ENCODE results near the gene PEDS1.
A peak's percentile ranks its signal among the peaks of the same experiment; 100 is the strongest.

DNA sequence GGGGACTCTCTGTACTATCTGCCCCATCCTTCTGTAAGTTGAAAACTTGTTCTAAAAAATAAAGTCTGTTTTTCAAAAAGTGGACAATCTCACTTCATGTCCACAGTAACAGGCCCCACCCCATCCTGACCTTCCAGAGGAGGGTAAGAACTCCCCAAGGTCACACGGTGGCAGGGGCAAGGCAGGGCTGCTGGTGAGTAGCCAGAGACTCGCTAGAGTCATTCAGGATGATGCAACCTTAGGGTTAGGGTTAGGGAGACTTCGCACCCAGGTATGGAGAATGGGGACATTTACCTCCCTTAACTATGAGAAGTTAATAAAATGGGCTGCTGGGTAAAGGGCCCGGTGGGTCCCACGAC lies 15.4 kb downstream of the PEDS1 start:
- TF ChIP-seq GABPA (IDR thresholded peaks at IDR 0.05 in 1 of 2, conservative IDR thresholded peaks at IDR 0.05 in 1 of 2) (peak in 1 of 2 donors; percentile 4), TAF1 (conservative IDR thresholded peaks at IDR 0.05) (no peak), SP1 (IDR thresholded peaks at IDR 0.05) (peak; percentile 21)
- TF ChIP-seq, protein P1, sequence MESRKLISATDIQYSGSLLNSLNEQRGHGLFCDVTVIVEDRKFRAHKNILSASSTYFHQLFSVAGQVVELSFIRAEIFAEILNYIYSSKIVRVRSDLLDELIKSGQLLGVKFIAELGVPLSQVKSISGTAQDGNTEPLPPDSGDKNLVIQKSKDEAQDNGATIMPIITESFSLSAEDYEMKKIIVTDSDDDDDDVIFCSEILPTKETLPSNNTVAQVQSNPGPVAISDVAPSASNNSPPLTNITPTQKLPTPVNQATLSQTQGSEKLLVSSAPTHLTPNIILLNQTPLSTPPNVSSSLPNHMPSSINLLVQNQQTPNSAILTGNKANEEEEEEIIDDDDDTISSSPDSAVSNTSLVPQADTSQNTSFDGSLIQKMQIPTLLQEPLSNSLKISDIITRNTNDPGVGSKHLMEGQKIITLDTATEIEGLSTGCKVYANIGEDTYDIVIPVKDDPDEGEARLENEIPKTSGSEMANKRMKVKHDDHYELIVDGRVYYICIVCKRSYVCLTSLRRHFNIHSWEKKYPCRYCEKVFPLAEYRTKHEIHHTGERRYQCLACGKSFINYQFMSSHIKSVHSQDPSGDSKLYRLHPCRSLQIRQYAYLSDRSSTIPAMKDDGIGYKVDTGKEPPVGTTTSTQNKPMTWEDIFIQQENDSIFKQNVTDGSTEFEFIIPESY (IDR thresholded peaks at IDR 0.05): no peak
- TF ChIP-seq, protein P2, sequence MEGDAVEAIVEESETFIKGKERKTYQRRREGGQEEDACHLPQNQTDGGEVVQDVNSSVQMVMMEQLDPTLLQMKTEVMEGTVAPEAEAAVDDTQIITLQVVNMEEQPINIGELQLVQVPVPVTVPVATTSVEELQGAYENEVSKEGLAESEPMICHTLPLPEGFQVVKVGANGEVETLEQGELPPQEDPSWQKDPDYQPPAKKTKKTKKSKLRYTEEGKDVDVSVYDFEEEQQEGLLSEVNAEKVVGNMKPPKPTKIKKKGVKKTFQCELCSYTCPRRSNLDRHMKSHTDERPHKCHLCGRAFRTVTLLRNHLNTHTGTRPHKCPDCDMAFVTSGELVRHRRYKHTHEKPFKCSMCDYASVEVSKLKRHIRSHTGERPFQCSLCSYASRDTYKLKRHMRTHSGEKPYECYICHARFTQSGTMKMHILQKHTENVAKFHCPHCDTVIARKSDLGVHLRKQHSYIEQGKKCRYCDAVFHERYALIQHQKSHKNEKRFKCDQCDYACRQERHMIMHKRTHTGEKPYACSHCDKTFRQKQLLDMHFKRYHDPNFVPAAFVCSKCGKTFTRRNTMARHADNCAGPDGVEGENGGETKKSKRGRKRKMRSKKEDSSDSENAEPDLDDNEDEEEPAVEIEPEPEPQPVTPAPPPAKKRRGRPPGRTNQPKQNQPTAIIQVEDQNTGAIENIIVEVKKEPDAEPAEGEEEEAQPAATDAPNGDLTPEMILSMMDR (IDR thresholded peaks at IDR 0.05; ENCODE audit: low read depth, low read length, missing input control): no peak
